Spleen (tissue), 7 donors: ENCODE results near the gene UBLCP1.

Experiments used
- POLR2AphosphoS5 ChIP-seq, 3 donors: sonication (generic); formaldehyde crosslinking; IDR thresholded peaks; one replicate each; pipeline ENCODE4 v1.5.1; 2017; ENCODE audit warnings: antibody characterized with exemption in 3 of 3
- TF ChIP-seq, protein P1 (sequence below), 11 experiments: fragments of 200-600 bp in 7 of 11; fragments of 450-650 bp in 4 of 11; sonication (generic) in 4 of 11; IDR thresholded peaks in 8 of 11; conservative IDR thresholded peaks in 3 of 11; 1 replicate in 7 of 11; 2 replicates in 4 of 11; pipeline versions ENCODE4 v1.4.0 to v1.8.0; 2016 to 2021; ENCODE audit warnings: antibody characterized with exemption in 11 of 11, inconsistent platforms in 4 of 11, mild to moderate bottlenecking in 1 of 11
- donor health status: DM: no; HTN: no; CAD: no; lungs with moderate emphysema.
- donor health status: DM: no; HTN: no; CAD: no.
- donor health status: DM: no; HTN: no; CAD: no.

- TF ChIP-seq, protein P1, sequence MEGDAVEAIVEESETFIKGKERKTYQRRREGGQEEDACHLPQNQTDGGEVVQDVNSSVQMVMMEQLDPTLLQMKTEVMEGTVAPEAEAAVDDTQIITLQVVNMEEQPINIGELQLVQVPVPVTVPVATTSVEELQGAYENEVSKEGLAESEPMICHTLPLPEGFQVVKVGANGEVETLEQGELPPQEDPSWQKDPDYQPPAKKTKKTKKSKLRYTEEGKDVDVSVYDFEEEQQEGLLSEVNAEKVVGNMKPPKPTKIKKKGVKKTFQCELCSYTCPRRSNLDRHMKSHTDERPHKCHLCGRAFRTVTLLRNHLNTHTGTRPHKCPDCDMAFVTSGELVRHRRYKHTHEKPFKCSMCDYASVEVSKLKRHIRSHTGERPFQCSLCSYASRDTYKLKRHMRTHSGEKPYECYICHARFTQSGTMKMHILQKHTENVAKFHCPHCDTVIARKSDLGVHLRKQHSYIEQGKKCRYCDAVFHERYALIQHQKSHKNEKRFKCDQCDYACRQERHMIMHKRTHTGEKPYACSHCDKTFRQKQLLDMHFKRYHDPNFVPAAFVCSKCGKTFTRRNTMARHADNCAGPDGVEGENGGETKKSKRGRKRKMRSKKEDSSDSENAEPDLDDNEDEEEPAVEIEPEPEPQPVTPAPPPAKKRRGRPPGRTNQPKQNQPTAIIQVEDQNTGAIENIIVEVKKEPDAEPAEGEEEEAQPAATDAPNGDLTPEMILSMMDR (IDR thresholded peaks at IDR 0.05 in 8 of 11, conservative IDR thresholded peaks at IDR 0.05 in 3 of 11) = no peak
- TF ChIP-seq POLR2AphosphoS5 (IDR thresholded peaks at IDR 0.05) = peak; percentile 87 to 93 (median 90)
Observed at GRCh38 chr5:159262859-159263568, at the start of gene UBLCP1.
